IPS-NIHi7 (cell line): ENCODE data around the gene CAMK2N2.
"Not testable (repeated sequence)": the region's sequence is repeated elsewhere in the genome, so short reads cannot be mapped to it uniquely, and the experiment has no call there.

Source experiments
- DNase-seq: peaks from one replicate; pipeline ENCODE4 v3.0.0; 2012; ENCODE audit warnings: mixed read lengths; ENCODE audit errors: extremely low spot score

Gene CAMK2N2

DNA sequence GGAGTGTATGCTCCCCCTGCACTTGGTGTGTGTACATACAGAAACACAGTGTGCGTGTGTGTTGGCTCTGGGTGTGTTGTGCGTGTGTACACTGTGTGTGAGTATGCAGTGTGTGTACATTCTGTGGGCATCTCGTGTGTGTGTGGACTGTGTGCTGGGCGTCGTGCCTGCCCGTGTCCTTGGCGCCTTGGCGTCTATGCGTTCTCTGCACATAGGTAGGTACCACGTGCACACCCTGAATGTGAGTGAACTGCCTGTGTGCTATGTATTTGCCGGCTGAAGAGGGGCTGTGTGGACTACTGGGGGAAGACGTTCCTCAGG is 14.0 kb upstream of the CAMK2N2 start:
- no peak for DNase-seq

DNA sequence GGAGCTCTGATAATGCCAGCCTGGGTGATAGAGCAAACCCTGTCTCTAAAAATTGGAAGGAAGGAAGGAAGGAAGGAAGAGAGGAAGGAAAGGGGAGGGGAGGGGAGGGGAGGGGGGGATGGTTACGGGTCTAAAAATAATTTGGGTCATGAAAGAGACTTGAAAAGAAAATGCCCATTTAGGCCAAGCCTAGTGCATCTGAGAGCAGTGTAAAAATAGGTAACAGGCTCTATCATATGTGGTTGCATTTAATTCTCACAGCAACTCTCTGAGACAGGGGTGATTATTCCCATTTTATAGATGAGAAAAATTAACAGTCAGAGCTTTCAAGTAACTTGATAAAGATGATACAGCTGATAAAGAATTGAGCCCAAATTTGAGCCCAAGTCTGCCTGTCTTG is 10.9 kb upstream of the CAMK2N2 start:
- no peak for DNase-seq

DNA sequence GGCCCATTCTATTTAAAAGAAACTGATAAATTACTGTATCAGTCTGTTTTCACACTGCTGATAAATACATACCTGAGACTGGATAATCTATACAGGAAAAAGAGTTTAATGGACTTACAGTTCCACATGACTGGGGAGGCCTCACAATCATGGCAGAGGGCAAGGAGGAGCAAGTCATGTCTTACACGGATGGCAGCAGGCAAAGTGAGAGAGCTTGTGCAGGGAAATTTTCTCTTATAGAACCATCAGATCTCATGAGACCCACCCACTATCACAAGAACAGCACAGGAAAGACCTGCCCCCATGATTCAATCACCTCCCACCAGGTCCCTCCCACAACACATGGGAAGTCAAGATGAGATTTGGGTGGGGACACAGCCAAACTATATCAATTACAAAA is 5.9 kb upstream of the CAMK2N2 start:
- DNase-seq, result not testable (repeated sequence)

DNA sequence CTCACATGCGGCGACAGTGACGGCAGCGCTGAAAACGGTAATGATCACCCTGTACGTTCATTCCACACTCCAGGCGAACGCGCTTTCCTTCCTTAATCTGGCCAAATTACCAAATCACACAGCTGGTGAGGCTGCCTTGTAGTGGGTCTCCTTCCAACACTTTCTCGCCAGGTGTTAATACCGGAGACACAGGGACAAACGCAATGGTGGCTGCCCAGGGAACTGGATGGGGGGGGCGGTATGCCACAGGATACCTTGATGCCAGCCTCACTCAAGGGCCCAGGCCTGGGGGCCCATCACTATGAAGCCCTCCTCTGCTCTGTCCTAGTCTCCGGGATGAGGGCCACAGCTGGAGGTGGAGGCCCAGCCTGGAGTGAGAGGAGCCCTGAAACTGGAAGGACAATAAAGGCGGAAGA is 1.4 kb upstream of the CAMK2N2 start:
- DNase-seq, result no peak

DNA sequence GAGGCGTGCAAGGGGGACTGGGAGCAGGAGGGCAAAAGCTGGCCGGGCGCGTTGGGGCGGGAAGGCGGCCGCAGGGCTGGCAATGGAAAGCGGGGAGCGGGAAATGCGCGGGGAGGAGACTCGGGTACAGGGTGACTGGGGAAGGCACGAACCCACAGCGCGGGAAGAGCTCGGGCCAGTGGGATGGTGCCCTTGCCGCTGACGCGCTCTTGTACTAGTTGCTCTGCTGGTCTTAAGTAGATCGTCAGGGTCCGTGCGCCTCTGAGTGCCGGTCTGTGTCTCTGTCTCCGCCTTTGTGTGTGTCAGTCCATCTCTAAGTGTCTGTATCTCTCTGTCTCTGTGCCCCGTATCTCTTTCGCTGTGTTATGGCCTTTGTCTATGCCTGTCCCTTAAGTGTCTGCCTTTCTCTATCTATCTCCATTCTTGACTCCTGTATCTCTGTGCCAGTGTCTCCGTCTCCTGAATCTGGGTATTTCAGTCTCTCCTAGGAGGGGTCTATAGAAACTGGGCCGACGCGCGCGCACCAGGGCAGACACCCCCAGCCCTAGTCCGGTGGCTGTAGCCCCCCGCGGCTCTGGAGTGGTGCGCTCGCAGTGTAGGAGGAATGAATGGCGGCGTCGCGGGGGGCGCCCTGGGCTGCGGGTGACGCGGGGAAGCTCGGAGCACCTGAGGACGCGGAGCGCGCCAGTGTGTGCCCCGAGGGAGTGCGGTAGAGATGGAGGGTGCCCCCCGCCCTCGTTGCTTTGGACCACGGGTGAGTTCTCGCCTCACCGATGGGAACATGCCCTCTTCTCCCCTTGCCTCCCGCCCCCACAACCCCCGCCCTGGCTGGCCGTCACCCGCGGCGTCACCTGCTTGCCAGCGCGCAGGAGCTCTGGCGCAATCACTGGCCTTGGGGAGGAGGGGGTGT is 756 bp upstream of the CAMK2N2 start:
- DNase-seq, result peak; percentile 48

DNA sequence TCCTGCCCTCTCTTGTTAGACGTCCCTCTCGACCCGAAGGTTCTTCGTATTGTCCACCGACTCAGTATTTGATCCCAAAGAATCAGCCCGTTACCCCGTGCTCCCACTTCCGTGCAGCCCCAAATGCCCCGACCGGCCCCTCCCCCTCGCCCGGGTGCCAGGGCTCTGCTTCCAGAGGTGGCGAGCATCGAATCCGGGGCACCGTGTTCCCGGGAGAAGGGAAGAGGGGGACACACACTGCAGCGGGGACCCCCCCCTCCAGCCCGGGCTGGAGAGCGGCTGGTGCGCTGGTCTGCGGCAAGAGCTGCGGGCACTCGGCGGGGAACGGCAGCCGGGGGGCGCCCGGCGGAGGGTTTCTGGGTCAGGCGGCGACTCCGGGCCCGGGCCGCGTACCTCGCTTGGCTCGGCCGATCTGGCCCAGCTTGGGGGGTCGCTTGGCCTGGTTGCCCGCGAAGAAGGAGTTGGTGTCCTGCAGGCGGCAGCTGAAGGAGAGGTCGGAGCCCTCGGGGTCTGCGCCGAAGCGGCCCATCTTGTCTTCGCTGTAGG is 556 bp downstream of the CAMK2N2 start:
- no peak for DNase-seq

DNA sequence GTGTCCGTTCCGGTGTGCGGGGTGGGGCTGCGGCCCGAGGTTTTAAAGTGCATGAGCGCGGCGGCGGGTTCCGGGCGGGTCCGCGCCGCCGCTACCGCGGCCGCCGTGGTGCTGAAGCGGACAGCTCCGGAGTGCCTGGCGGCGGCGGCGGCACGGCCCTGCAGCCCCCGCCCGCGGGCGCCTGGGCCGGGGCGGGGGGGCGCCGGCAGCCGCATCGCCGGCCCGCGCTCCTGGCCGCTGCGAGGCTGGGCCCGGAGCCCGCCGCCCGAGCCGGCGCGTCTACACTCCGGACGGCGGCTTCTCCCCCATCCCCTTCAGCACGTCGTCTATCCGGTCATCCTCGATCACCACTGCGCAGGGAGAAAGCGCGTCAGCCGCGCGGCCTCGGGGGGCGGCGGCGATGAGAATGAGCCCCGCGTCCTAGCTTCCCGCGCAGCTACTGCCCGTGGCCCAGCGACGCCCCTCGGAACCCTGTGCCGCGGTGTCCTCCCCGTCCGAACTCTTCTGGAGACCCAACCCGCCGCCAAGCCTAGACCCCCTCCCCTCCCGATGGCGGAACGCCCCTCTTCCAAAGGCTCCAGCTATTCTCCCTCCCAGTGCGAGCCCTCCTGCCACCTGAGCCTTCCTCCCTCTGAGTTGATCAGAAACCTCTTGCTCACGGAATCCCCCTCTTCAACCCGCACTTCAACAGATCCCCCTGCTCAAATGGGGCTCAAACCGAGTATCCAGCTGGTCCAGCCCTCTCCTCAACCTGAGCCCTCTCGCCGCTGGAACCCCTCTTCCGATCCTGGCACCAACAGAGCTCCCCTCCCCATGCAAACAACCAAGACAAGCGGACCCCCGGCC is 1.3 kb downstream of the CAMK2N2 start:
- peak; percentile 77 for DNase-seq

DNA sequence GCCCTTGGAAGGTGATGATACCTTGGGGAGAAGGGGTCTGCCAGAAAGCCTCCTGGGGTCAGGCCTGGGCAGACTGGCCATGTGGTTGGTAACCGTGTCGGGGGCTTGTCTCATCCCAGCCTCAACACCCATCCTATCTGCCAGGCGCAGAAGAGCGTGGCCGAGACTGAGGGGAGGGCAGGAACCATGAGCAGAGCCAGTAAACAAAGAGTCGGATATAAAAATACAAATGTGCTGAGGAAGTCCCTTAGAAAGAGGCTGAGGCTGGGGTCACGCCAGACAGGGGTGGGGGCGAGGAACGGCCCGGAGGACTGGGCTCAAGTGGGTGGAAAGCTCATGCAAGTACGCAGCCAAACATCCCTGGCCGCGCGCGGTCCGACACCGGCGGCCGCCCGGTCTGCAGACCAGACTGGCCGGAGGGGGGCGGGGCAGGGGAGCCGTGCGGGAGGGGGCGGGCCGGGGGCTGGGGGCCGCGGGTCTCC is 1.9 kb downstream of the CAMK2N2 start:
- DNase-seq, result no peak

DNA sequence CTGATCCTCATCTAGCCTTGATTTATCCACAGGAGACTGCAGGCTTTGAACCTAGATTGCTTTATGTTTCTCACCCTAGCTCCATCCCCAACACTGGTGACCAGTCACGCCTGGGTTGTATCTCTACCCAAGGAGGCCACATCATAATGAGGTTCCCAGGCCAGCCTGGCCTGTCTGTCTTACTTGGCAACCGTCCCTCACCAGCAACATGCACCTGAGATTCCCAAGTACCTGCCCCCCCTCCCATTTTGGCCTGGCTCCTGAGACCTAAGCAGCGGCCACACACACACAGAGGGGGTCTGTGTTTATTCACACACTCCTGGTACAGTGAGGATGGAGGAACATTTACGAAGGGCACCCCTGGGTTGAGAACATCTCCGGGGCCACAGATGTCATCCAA is 2.4 kb downstream of the CAMK2N2 start:
- no peak for DNase-seq

DNA sequence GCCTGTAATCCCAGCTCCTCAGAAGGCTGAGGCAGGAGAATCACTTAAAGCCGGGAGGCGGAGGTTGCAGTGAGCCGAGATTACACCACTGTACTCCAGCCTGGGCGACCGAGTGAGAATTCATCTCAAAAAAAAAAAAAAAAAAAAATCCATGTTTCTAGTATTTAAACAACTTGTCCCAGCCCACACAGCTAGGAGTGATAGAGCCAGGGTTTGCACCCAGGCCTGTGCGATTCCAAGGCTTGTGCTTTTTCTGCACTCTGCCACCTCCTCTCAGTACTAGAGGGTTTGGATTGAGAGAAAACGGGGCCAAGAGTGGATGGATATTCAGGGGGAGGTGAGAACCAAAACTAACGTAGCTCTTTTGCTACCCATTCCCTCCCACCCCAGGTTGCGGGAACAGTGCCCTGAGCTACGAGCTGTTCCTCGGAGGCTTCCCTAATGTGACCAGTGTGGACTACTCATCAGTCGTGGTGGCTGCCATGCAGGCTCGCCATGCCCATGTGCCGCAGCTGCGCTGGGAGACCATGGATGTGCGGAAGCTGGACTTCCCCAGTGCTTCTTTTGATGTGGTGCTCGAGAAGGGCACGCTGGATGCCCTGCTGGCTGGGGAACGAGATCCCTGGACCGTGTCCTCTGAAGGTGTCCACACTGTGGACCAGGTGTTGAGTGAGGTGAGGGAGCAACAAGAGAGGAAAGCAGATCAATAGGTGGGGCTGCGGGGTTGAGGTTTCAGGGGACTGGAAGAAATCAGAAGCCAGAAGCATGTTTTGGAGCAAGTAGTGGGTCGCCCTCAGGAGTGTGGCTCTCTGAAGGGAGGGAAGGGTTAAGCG is 4.1 kb downstream of the CAMK2N2 start:
- DNase-seq, result no peak

DNA sequence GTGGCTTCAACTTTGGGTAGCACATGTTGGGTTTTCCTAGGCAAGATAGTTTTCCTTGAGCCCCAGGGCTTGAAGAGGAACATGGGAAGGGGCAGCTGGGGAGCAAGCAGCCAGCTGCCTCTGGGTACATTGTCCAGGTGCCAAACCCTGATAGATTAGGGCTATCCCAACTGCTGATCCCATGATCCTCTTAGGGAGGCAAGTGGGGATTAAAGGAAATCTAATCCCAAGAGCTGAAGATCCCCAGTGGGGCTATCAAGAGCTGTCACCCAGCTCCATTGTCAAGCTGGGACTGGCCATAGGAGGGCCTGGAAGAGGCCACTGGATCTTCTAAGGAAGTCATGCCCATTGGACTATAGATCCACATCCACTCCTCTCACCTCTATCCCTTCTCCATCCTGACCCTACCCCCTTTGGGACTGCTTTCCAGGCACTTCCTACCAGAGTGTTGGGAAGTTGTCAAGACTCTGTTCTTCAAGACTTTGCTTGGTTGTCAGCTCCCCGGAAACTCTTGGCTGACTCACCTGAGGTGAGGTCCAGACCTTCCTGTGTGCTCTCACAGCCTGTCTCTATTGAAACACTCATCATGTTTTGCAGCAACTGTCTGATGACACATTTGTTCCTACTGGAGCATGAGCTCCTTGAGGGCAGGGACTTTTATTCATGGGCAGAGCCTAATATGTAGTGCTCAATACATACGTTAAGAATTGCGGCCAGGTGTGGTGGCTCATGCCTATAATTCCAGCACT is 5.9 kb downstream of the CAMK2N2 start:
- DNase-seq, result no peak

DNA sequence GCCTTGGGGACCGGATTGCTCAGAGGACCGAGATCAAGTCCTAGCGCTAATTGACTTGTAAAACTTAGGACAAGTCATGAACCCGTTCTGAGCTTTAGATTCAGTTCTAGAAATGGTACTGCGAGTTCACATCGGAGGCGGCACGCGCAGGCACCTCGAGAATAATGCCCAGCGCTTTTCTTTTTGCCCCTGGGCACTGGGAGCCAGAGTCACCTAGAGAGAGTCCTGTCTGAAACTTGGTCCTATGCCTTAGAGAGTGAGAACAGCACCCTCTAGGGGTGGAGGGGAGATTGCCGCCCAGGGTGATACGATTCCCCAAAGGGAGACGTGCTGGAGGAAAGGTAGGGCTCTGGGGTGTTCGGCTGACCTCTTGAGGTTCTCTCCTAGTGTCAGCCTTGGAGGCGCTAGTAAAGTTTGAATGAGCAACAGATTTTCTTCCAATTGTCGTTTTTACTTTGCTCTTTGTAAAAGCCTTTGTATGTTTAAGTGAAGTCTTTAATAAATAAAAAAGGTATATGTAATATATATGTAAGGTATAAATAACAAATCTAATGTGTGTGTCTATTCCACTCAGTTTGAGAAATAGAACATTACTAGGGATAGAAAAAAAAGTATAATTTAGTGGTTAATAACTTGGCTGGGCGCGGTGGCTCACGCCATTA is 11.1 kb downstream of the CAMK2N2 start:
- peak; percentile 88 for DNase-seq

DNA sequence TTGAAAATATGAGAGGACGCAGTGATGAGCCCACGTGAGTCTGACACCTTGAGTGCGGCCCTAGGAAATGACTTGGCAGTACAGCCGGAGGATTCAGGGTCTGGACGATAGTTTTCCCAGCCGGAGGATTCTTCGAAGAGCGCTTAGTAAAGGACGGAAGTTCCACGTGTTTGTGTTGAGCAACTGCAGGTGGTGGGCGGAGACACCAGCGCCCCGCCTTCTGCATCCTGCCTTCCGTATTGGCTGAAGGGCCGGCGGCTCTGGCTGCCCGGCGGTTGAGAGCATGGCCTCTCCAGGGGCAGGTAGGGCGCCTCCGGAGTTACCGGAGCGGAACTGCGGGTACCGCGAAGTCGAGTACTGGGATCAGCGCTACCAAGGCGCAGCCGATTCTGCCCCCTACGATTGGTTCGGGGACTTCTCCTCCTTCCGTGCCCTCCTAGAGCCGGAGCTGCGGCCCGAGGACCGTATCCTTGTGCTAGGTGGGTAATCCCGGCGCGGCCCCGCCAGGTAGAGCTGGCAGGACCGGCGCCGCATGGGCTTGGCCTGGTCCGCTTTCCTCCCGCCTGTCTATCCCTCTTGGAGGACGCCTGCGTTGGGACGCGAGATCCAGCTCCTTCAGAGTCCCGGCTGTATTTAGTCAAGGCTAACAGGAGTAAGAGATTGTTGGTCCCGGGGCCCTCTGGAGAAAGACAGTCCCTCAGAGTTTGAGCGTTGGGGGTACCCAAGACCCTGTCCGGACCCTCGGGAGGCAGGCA is 11.8 kb downstream of the CAMK2N2 start, which contains the start of gene EEF1AKMT4:
Gene EEF1AKMT4 (plus strand): TSS at position 261 of the 755 bp plus-strand sequence. CDS start 23 bp downstream, at position 284.
- peak; percentile 97 for DNase-seq

DNA sequence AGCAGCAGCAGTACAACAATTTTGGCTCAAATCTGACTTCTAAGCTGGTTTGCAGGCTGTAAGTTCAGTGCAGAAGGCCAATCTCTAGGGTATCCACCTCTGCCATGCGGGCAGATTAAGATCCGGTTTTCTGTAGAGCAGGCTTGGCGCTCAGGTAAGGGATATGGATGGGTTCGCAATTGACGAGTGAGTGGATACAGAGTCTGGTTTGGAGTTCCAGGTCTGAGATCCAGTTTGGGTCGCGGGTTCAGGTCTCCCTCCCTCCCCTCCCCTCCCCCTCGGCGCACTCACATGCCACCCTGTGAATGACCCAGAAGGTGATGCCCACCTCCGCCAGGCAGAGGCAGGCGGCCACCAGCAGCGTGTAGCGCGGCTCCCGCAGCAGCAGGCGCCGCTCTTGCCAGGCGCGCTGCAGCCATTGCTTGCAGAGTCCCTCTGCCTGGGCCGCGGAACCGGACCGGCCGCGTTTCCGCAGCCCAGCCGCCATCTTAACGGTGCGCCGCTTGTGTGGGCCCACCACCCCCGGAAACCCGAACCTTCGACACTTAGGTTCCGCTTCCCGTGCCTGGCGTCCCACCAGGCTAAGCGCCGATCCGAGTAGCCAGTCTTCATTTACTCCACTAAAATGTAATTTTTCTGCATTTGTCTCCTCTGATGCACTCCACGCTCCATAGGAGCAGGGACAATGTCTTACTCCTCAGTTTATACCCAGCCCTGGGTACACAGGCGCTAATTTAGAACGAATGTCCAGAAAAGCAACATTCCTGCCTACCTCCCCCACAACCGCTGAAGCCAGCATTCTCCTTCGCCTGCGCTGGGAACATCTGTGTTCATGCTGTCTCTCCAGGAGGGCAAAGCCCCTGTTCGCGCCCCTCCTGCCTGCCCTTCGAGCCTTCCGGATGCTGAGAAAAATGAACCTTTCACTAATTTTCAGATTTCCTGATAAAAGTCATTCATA is 12.6 kb downstream of the CAMK2N2 start, which contains the start of gene ALG3:
Gene ALG3 (minus strand): TSS at position 509 of the 958 bp plus-strand sequence. CDS start 22 bp downstream, at position 487.
- DNase-seq, result peak; percentile 85

DNA sequence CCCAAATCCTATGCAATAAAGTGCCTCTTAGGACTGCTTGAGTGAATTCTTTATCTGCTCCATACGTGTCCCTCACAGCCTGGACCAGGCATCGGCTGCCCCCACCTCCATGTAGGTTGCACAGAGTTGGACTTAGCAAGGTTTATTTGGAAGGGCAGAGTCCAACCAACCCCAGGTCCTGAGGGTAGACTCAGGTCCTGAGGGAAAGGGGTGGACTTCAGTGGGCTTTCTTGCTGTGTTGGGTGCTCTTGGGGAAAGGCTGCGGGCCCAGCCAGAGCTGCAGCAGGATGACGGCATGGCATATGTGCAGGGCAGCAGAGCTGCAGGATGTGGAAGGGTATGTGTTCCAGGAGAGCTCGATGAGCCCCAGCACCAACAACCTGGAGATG is 19.1 kb downstream of the CAMK2N2 start:
- DNase-seq, result no peak

DNA sequence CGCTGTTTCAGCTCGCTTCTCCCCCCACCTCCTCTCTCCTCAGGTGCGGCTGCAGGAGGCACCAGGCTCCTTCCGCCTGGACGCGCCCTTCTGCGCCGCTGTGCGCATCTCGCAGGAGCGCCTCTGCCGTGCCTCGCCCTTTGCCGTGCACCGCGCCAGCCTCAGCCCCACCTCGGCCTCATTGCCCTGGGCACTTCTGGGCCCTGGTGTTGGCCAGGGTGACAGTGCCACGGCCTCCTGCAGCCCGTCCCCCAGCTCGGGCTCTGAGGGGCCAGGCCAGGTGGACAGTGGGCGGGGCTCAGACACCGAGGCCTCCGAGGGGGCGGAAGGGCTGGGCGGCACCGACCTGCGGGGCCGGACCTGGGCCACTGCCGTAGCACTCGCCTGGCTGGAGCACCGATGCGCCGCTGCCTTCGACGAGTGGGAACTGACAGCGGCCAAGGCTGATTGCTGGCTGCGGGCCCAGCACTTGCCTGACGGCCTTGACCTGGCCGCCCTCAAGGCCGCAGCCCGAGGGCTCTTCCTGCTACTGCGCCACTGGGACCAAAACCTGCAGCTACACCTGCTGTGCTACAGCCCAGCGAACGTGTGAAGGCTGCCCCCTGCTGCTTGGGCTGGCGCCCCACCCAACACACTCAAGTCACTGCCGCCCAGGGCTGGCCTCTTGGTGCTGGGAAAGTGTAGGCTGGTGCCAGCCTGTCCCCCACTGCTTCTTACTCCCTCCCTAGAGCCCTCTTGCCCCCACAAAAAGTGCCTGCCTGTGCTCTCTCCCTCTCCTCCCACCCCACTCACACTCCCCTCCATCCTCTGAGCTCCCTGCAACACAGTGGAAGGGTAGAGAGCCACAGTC is 19.7 kb downstream of the CAMK2N2 start:
- peak; percentile 61 for DNase-seq

DNA sequence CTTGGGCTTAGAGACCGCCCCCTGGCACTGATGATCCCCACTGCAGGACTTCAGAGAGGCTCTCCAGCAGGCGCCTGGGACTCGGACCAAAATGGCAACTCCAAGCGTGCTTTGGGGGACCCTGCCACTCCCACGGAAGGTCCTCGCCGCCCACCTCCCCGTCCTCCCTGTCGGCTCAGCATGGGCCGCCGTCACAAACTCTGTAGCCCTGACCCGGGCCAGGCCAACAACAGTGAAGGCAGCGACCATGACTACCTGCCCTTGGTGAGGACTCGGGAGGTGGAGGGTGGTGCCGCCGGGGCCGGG is 20.3 kb downstream of the CAMK2N2 start:
- no peak for DNase-seq
